Astrocyte (in vitro differentiated cells and primary cell): ENCODE measurements around the gene SAA2. TPM values are rescaled to one million over a fixed set of nuclear protein-coding genes. Genes with fewer than 3 reads are reported as not detected.
"Not testable (repeated sequence)": the region's sequence is repeated elsewhere in the genome, so short reads cannot be mapped to it uniquely, and the experiment has no call there.

ENCODE experiments used
- DNase-seq: peaks from one replicate; pipeline ENCODE4 v3.0.0-alpha.2; 2010; ENCODE audit warnings: low read depth
- FAIRE-seq: peaks from 2 replicates; lab custom pipeline; 2011; peaks lifted over from hg19 to GRCh38; lab: Jason Lieb, UNC
- H2AFZ ChIP-seq: 2 replicates; pipeline ENCODE4 v1.6.0; 2012; ENCODE audit warnings: low read depth, low read length, inconsistent platforms
- H3K27ac ChIP-seq: 2 replicates; pipeline ENCODE4 v1.5.1; 2011; ENCODE audit warnings: low read depth, low read length, inconsistent platforms
- H3K27me3 ChIP-seq: 2 replicates; pipeline ENCODE4 v1.6.0; 2011; ENCODE audit warnings: low read length, inconsistent platforms; ENCODE audit not compliant: insufficient read depth
- H3K36me3 ChIP-seq: 2 replicates; pipeline ENCODE4 v1.5.1; 2011; ENCODE audit warnings: low read length, inconsistent platforms; ENCODE audit not compliant: insufficient read depth
- H3K4me1 ChIP-seq: 2 replicates; pipeline ENCODE4 v1.5.1; 2011; ENCODE audit warnings: low read length, inconsistent platforms; ENCODE audit not compliant: insufficient read depth
- H3K4me2 ChIP-seq: 2 replicates; pipeline ENCODE4 v1.6.0; 2012; ENCODE audit warnings: low read length, inconsistent platforms
- H3K4me3 ChIP-seq: 2 replicates; pipeline ENCODE4 v1.5.1; 2011; ENCODE audit warnings: low read depth, mild to moderate bottlenecking, low read length, inconsistent platforms; ENCODE audit not compliant: insufficient read depth
- H3K79me2 ChIP-seq: 2 replicates; pipeline ENCODE4 v1.6.0; 2012; ENCODE audit warnings: mild to moderate bottlenecking, low read length, inconsistent platforms; ENCODE audit not compliant: insufficient read depth
- H3K9ac ChIP-seq: 2 replicates; pipeline ENCODE4 v1.6.0; 2012; ENCODE audit warnings: mild to moderate bottlenecking, low read length, inconsistent platforms
- H3K9me3 ChIP-seq: 2 replicates; pipeline ENCODE4 v1.5.1; 2012; ENCODE audit warnings: low read depth, mild to moderate bottlenecking, low read length, inconsistent platforms; ENCODE audit not compliant: insufficient read depth
- H4K20me1 ChIP-seq: 2 replicates; pipeline ENCODE4 v1.6.0; 2012; ENCODE audit warnings: low read length, inconsistent platforms; ENCODE audit not compliant: insufficient read depth
- H3K27ac Mint-ChIP-seq: one replicate; pipeline ENCODE4 v1.8.0; 2021; ENCODE audit warnings: mild to moderate bottlenecking, mixed read lengths; ENCODE audit not compliant: unreplicated experiment
- H3K27me3 Mint-ChIP-seq: one replicate; pipeline ENCODE4 v1.8.0; 2021; ENCODE audit warnings: low read depth, mixed read lengths; ENCODE audit not compliant: unreplicated experiment
- H3K36me3 Mint-ChIP-seq: one replicate; pipeline ENCODE4 v1.8.0; 2021; ENCODE audit warnings: low read depth, mixed read lengths; ENCODE audit not compliant: unreplicated experiment
- H3K4me1 Mint-ChIP-seq: one replicate; pipeline ENCODE4 v1.8.0; 2021; ENCODE audit warnings: low read depth, mixed read lengths; ENCODE audit not compliant: unreplicated experiment
- H3K4me3 Mint-ChIP-seq: one replicate; pipeline ENCODE4 v1.8.0; 2021; ENCODE audit warnings: mild to moderate bottlenecking, moderate library complexity, mixed read lengths; ENCODE audit not compliant: unreplicated experiment
- H3K9me3 Mint-ChIP-seq: one replicate; pipeline ENCODE4 v1.8.0; 2021; ENCODE audit warnings: mild to moderate bottlenecking, mixed read lengths; ENCODE audit not compliant: unreplicated experiment
- EZH2 ChIP-seq: IDR thresholded peaks from 2 replicates; pipeline ENCODE4 v1.6.1; 2012; ENCODE audit warnings: mild to moderate bottlenecking, low read length, inconsistent platforms; ENCODE audit not compliant: insufficient read depth
- total RNA-seq: library from RNA; stranded (reverse); gene quantifications from 2 replicates; pipeline ENCODE4 v1.2.1, GENCODE V29; 2021
- TF ChIP-seq, protein P1 (sequence below): IDR thresholded peaks from 2 replicates; pipeline ENCODE4 v1.5.1; 2011; ENCODE audit warnings: low read depth, mild to moderate bottlenecking, inconsistent platforms, low read length, moderate library complexity; ENCODE audit not compliant: insufficient read depth

Gene SAA2
- total RNA-seq, 1 donor from 2014 or later, result not detected

- FAIRE-seq, result no peak
- TF ChIP-seq, protein P1, sequence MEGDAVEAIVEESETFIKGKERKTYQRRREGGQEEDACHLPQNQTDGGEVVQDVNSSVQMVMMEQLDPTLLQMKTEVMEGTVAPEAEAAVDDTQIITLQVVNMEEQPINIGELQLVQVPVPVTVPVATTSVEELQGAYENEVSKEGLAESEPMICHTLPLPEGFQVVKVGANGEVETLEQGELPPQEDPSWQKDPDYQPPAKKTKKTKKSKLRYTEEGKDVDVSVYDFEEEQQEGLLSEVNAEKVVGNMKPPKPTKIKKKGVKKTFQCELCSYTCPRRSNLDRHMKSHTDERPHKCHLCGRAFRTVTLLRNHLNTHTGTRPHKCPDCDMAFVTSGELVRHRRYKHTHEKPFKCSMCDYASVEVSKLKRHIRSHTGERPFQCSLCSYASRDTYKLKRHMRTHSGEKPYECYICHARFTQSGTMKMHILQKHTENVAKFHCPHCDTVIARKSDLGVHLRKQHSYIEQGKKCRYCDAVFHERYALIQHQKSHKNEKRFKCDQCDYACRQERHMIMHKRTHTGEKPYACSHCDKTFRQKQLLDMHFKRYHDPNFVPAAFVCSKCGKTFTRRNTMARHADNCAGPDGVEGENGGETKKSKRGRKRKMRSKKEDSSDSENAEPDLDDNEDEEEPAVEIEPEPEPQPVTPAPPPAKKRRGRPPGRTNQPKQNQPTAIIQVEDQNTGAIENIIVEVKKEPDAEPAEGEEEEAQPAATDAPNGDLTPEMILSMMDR, result no peak
- TF ChIP-seq EZH2, result no peak
- no peak overlapping the region for H3K4me3 Mint-ChIP-seq
Observed at GRCh38 chr11:18264035-18264434, 15.6 kb upstream of the SAA2 start.

DNA sequence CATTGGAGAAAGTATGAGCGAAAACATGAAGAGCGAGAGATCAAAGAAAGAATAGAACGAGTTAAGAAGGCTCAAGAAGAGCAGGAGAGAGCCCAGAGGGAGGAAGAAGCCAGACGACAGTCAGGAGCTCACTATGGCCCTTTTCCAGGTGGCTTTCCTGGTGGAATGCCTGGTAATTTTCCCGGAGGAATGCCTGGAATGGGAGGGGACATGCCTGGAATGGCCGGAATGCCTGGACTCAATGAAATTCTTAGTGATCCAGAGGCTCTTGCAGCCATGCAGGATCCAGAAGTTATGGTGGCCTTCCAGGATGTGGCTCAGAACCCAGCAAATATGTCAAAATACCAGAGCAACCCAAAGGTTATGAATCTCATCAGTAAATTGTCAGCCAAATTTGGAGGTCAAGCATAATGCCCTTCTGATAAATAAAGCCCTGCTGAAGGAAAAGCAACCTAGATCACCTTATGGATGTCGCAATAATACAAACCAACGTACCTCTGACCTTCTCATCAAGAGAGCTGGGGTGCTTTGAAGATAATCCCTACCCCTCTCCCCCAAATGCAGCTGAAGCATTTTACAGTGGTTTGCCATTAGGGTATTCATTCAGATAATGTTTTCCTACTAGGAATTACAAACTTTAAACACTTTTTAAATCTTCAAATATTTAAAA lies 14.3 kb upstream of the SAA2 start:
- not testable (repeated sequence) for H3K27me3 Mint-ChIP-seq, H3K27ac Mint-ChIP-seq, H3K36me3 Mint-ChIP-seq, H3K4me1 Mint-ChIP-seq, H2AFZ ChIP-seq, H3K4me1 ChIP-seq, H3K36me3 ChIP-seq, H3K79me2 ChIP-seq, H3K9me3 ChIP-seq, H3K9me3 Mint-ChIP-seq, H3K27ac ChIP-seq, FAIRE-seq, H3K4me2 ChIP-seq, H3K4me3 ChIP-seq, H3K4me3 Mint-ChIP-seq, H4K20me1 ChIP-seq, H3K27me3 ChIP-seq, H3K9ac ChIP-seq
- DNase-seq, result peak; percentile 9

More at GRCh38 chr11:18264035-18264434, 15.6 kb upstream of the SAA2 start:
- no peak overlapping the region for H2AFZ ChIP-seq
- H3K9me3 Mint-ChIP-seq, result no peaks in the 10 kb centered on the region
- H3K4me1 Mint-ChIP-seq, result no peaks in the 10 kb centered on the region
- H3K36me3 Mint-ChIP-seq, result no peaks in the 10 kb centered on the region
- no peaks in the 10 kb centered on the region for H3K79me2 ChIP-seq
- peaks cover 2% of the 10 kb centered on the region for H3K27me3 Mint-ChIP-seq
- H3K9me3 ChIP-seq, result no peaks in the 10 kb centered on the region
- no peak overlapping the region for H3K27ac Mint-ChIP-seq
- H3K27me3 ChIP-seq, result no peaks in the 10 kb centered on the region
- no peak overlapping the region for H3K27ac ChIP-seq
- H3K36me3 ChIP-seq, result no peaks in the 10 kb centered on the region
- H3K4me3 ChIP-seq, result no peak overlapping the region
- no peaks in the 10 kb centered on the region for H3K4me1 ChIP-seq
- no peak overlapping the region for H3K4me2 ChIP-seq
- DNase-seq, result no peak
- H4K20me1 ChIP-seq, result no peaks in the 10 kb centered on the region
- H3K9ac ChIP-seq, result no peak overlapping the region

DNA sequence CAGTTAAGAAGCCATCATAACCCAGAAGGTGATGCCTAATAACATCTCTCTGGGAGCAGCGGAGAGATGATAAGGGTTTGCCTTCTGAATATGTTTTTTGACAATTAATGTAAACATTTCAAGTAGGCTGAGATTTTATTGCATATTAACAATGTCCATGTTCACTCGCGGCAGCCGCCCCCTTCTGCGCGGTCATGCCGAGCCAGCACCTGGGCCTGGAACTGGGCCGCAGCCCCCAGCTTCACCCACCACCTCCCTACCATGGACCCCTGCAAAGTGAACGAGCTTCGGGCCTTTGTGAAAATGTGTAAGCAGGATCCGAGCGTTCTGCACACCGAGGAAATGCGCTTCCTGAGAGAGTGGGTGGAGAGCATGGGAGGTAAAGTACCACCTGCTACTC lies 13.3 kb upstream of the SAA2 start:
- no peaks in the 10 kb centered on the region for H3K36me3 Mint-ChIP-seq
- no peaks in the 10 kb centered on the region for H3K9me3 Mint-ChIP-seq
- H3K4me2 ChIP-seq, result no peak overlapping the region
- no peaks in the 10 kb centered on the region for H3K4me1 Mint-ChIP-seq
- DNase-seq, result no peak
- no peak overlapping the region for H3K27ac Mint-ChIP-seq
- H3K27me3 Mint-ChIP-seq, result peaks cover 2% of the 10 kb centered on the region
- no peaks in the 10 kb centered on the region for H3K27me3 ChIP-seq
- H3K9ac ChIP-seq, result no peak overlapping the region
- H3K36me3 ChIP-seq, result no peaks in the 10 kb centered on the region
- no peak for FAIRE-seq
- TF ChIP-seq EZH2, result no peak
- TF ChIP-seq, protein P1, result no peak
- no peaks in the 10 kb centered on the region for H3K9me3 ChIP-seq
- H3K79me2 ChIP-seq, result no peaks in the 10 kb centered on the region
- H3K4me1 ChIP-seq, result no peaks in the 10 kb centered on the region
- no peaks in the 10 kb centered on the region for H4K20me1 ChIP-seq
- H3K4me3 Mint-ChIP-seq, result no peak overlapping the region
- no peak overlapping the region for H2AFZ ChIP-seq
- no peak overlapping the region for H3K4me3 ChIP-seq
- H3K27ac ChIP-seq, result no peak overlapping the region
